ENCODE results near the gene ADM2.
A peak's percentile ranks its signal among the peaks of the same experiment; 100 is the strongest.
"Not testable (repeated sequence)": the region's sequence is repeated elsewhere in the genome, so short reads cannot be mapped to it uniquely, and the experiment has no call there.

The ADM2 gene, protein sequence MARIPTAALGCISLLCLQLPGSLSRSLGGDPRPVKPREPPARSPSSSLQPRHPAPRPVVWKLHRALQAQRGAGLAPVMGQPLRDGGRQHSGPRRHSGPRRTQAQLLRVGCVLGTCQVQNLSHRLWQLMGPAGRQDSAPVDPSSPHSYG

DNA sequence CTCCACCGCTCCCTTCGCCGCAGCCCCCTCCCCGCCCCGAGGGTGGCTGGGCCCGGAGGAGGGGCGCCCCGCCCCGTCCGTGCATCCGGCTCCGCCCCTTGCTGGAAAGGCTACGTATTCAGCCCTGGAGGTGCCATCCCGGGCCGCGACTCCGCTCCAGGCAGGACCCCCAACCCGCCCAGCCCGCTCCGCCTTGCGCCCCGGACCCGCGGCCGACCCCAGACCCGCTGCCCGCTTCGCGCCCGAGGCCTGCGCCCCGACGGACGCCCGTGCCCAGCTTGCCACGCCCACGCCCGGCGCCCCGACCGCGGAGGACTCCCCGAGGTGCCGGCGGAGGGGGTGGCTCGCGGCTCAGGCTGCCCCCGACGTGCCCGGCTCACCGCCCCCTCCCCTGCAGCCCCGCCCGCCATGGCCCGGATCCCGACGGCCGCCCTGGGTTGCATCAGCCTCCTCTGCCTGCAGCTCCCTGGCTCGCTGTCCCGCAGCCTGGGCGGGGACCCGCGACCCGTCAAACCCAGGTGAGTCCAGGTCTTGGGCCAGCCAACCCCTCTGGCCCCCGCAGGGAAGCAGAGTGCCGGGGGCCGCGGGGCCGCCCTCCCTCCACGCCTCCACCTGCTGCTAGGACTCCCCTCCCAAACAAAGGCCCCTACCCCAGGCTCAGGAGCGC, at the start of gene ADM2:
Gene ADM2 (plus strand): TSS at position 104 of the 667 bp plus-strand sequence. CDS start 305 bp downstream, at position 409.
- peaks cover 5% of the 10 kb centered on the region; the same call in 1 of the 2 replicates for H3K36me3 ChIP-seq (ENCODE audit: control insufficient read depth, insufficient read depth, low read length)
- H3K27ac ChIP-seq (ENCODE audit: low read depth, low read length) = peak within 1 kb of the TSS; percentile 77
- H3K9me3 ChIP-seq (ENCODE audit: control insufficient read depth, insufficient read depth, low read depth, low read length) = no peaks in the 10 kb centered on the region
- peaks cover 17% of the 10 kb centered on the region for H3K4me1 ChIP-seq (ENCODE audit: control insufficient read depth, insufficient read depth, low read length)
- peak within 1 kb of the TSS; percentile 80 for H3K4me3 ChIP-seq (ENCODE audit: low read depth, low read length)
- peaks cover 36% of the 10 kb centered on the region for H3K27me3 ChIP-seq (ENCODE audit: control insufficient read depth, insufficient read depth, low read length)
- peak within 1 kb of the TSS; percentile 73 for H3K9ac ChIP-seq (ENCODE audit: low read length)

DNA sequence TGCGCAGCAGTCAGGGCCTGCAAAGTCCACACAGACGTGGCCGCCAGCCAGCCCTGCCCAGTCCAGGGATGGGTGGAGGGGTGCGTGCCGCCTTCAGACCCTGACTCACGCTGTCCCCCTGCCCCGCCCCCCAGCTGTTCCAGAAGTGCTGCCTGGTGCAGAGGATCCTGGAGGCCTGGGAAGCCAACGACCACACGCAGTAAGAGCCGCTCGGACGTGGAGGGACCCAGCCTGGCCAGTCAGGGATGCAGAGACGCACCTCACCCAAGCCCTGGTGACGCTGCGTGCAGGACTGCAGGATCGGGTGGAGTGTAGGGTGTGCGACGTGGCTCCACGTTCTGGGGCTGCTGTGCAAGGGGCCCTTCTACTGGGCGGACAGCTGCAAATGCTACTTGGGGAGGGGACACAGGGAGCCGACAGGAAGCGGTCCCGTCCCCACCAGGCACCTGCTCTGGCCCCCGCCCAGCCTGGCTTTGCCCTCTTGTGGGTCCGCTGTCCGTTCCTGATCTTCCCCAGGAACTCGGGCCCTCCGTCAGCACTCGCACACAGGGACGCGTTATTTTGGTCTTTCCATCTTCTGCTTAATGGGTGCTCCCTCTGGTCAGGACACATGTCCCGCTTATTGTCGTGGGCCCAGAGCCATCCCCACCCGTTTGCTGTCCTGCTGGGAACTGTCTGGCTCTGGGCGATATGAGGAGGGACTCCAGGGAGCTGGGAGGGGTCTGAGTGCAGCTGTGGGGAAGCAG, 49.0 kb upstream of the ADM2 start:
- Histone ChIP-seq H3K4me3 (ENCODE audit: low read depth, low read length) (no peak overlapping the region), H3K36me3 (ENCODE audit: control insufficient read depth, insufficient read depth, low read length) (peaks cover 73% of the 10 kb centered on the region), H3K4me1 (ENCODE audit: control insufficient read depth, insufficient read depth, low read length) (no peaks in the 10 kb centered on the region), H3K27me3 (ENCODE audit: control insufficient read depth, insufficient read depth, low read length) (no peaks in the 10 kb centered on the region), H3K9me3 (ENCODE audit: control insufficient read depth, insufficient read depth, low read depth, low read length) (no peaks in the 10 kb centered on the region), H3K9ac (ENCODE audit: low read length) (no peak overlapping the region), H3K27ac (ENCODE audit: low read depth, low read length) (no peak overlapping the region)

DNA sequence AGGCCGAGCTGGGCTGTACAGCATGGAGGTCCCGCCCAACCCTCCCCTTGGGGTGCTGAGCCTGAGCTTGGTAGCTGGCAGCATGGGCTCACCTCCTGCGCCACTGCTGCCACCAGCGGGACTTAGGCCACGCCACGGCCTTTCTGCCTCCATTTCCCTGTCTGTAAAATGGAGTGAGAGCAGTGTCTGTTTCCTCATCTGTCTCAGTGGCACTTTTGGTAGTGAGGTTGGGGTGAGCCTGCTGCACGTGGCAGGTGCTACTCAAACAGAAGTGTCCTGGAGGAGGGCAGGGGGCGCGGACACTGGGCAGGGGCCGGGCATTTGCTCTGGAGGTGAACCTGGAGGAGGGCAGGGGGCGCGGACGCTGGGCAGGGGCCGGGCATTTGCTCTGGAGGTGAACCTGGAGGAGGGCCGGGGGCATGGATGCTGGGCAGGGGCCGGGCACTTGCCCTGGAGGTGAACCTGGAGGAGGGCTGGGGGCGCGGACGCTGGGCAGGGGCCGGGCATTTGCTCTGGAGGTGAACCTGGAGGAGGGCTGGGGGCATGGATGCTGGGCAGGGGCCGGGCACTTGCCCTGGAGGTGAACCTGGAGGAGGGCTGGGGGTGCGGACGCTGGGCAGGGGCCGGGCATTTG, 48.3 kb upstream of the ADM2 start:
- not testable (repeated sequence) for H3K9me3 ChIP-seq (ENCODE audit: control insufficient read depth, insufficient read depth, low read depth, low read length); H3K27ac ChIP-seq (ENCODE audit: low read depth, low read length); H3K4me1 ChIP-seq (ENCODE audit: control insufficient read depth, insufficient read depth, low read length); H3K4me3 ChIP-seq (ENCODE audit: low read depth, low read length); H3K9ac ChIP-seq (ENCODE audit: low read length); H3K27me3 ChIP-seq (ENCODE audit: control insufficient read depth, insufficient read depth, low read length)
- peaks cover 77% of the 10 kb centered on the region for H3K36me3 ChIP-seq (ENCODE audit: control insufficient read depth, insufficient read depth, low read length)

DNA sequence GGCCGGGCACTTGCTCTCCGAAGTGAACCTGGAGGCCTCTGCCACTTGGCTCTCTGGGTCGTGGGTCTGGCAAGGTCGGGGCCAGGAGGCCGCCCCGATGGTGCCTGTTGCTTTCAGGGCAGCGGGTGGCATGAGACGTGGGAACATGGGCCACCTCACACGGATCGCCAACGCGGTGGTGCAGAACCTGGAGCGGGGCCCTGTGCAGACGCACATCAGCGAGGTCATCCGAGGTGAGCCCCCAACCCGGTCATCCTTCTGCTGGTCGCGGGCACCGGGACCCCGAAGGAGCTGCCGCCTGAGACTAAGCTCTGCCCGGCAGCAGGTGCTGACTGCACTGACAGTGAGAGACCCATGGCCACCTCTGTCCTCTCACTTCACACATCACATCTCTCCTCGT, 46.5 kb upstream of the ADM2 start:
- no peak overlapping the region for H3K4me3 ChIP-seq (ENCODE audit: low read depth, low read length)
- H3K4me1 ChIP-seq (ENCODE audit: control insufficient read depth, insufficient read depth, low read length) = no peaks in the 10 kb centered on the region
- H3K27ac ChIP-seq (ENCODE audit: low read depth, low read length) = no peak overlapping the region
- no peaks in the 10 kb centered on the region for H3K27me3 ChIP-seq (ENCODE audit: control insufficient read depth, insufficient read depth, low read length)
- no peaks in the 10 kb centered on the region for H3K9me3 ChIP-seq (ENCODE audit: control insufficient read depth, insufficient read depth, low read depth, low read length)
- H3K9ac ChIP-seq (ENCODE audit: low read length) = no peak overlapping the region
- H3K36me3 ChIP-seq (ENCODE audit: control insufficient read depth, insufficient read depth, low read length) = peaks cover 81% of the 10 kb centered on the region

DNA sequence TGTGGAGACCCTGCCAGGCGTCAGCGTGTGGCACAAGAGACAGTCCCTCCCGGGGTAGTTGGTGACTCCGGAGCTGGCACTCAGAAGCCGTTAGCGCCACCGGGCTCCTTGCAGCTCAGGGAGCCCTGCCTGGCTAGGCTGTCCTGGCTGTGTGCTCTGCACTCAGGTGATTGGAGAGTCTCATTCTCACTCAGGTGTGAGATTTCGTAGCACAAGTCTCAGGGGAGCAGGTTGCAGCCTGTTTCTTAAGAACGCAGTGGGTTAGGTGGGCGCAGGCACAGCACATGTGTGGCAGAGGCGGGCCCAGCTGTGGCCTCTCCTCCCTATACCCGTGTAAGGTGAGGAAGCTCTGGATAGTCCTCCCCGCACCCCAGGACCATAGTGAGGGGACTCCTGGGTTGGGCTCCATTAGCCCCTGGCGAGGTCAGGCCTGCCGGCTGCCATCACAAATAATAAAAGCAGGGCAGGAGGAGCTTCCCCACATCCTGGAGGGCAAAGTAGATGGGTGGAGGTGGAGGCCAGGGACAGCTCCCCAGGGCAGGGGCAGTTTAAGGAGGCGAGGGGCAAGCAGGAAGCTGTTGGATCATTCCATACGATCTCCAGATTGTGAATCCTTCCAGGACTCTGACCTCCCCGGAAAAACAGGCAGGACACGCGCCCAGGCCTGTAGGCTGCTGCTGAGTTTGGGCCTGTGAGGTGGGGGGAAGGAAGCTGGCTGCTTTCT, 45.9 kb upstream of the ADM2 start:
- no peaks in the 10 kb centered on the region for H3K9me3 ChIP-seq (ENCODE audit: control insufficient read depth, insufficient read depth, low read depth, low read length)
- H3K27me3 ChIP-seq (ENCODE audit: control insufficient read depth, insufficient read depth, low read length) = no peaks in the 10 kb centered on the region
- no peak overlapping the region for H3K4me3 ChIP-seq (ENCODE audit: low read depth, low read length)
- no peak overlapping the region for H3K9ac ChIP-seq (ENCODE audit: low read length)
- H3K36me3 ChIP-seq (ENCODE audit: control insufficient read depth, insufficient read depth, low read length) = peaks cover 81% of the 10 kb centered on the region
- no peak overlapping the region for H3K27ac ChIP-seq (ENCODE audit: low read depth, low read length)
- no peaks in the 10 kb centered on the region for H3K4me1 ChIP-seq (ENCODE audit: control insufficient read depth, insufficient read depth, low read length)

DNA sequence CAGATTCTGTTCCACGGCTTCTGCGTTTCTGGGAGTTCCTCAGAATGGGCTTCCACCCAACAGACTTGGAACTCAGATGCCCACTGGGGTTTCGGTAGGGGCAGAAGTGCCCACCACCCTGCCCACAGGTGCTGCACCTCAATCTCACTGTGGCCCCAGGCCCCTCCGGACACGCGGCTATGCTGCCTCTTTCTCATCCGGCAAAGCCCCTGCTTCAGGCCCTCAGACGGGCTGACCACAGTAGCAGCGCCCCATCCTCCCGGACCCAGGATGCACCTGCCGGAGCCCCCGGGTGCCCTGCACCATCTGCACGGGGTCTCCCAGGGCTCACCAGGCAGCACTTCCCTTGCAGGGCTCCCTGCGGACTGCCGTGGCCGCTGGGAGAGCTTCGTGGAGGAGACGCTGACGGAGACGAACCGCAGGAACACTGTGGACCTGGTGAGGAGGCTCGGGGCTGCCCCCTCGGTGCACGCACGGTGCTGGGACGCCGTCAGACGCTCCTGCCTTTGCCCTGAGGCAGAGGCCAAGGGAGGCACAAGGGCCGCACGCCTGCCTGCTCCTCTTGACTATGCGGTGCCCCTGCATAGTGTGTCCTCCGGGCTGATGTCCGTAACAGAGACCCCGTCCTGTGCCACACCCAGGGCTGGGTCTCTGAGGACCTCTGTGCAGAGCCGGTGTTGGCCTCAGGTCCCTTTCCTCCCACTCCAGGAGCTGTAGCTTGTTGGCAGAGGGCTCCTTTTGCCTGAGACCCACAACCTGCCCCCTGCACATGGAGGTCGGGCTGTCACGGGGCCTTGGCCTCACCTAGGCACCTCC, 45.1 kb upstream of the ADM2 start:
- no peak overlapping the region for H3K27ac ChIP-seq (ENCODE audit: low read depth, low read length)
- no peaks in the 10 kb centered on the region for H3K27me3 ChIP-seq (ENCODE audit: control insufficient read depth, insufficient read depth, low read length)
- no peaks in the 10 kb centered on the region for H3K4me1 ChIP-seq (ENCODE audit: control insufficient read depth, insufficient read depth, low read length)
- H3K36me3 ChIP-seq (ENCODE audit: control insufficient read depth, insufficient read depth, low read length) = peaks cover 83% of the 10 kb centered on the region
- no peak overlapping the region for H3K9ac ChIP-seq (ENCODE audit: low read length)
- H3K4me3 ChIP-seq (ENCODE audit: low read depth, low read length) = no peak overlapping the region
- H3K9me3 ChIP-seq (ENCODE audit: control insufficient read depth, insufficient read depth, low read depth, low read length) = no peaks in the 10 kb centered on the region

DNA sequence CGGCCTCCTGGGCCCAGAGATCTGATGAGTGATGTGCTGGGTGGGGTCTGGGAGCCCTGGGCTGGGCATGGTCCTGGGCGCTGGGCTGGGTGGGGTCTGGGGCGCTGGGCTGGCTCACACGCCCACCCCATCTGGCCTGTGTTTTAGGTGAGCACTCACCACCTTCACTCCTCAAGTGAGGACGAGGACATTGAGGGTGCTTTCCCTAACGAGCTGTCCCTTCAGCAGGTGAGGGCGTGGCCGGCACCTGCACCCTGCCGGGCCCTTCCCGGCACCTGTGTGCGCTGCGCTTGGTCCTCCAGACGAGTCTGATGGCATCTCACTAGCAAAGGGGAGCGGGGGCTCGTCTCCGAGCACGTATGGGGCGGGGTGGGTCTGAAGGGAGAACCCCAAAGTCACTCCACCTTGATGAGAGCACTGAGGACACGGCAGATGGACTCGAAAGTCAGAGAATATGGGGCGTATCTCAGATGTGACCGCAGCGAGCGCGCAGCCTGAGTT, 44.5 kb upstream of the ADM2 start:
- Histone ChIP-seq H3K9me3 (ENCODE audit: control insufficient read depth, insufficient read depth, low read depth, low read length) (no peaks in the 10 kb centered on the region), H3K4me1 (ENCODE audit: control insufficient read depth, insufficient read depth, low read length) (no peaks in the 10 kb centered on the region), H3K9ac (ENCODE audit: low read length) (no peak overlapping the region), H3K27me3 (ENCODE audit: control insufficient read depth, insufficient read depth, low read length) (no peaks in the 10 kb centered on the region), H3K36me3 (ENCODE audit: control insufficient read depth, insufficient read depth, low read length) (peaks cover 82% of the 10 kb centered on the region), H3K27ac (ENCODE audit: low read depth, low read length) (no peak overlapping the region), H3K4me3 (ENCODE audit: low read depth, low read length) (no peak overlapping the region)

DNA sequence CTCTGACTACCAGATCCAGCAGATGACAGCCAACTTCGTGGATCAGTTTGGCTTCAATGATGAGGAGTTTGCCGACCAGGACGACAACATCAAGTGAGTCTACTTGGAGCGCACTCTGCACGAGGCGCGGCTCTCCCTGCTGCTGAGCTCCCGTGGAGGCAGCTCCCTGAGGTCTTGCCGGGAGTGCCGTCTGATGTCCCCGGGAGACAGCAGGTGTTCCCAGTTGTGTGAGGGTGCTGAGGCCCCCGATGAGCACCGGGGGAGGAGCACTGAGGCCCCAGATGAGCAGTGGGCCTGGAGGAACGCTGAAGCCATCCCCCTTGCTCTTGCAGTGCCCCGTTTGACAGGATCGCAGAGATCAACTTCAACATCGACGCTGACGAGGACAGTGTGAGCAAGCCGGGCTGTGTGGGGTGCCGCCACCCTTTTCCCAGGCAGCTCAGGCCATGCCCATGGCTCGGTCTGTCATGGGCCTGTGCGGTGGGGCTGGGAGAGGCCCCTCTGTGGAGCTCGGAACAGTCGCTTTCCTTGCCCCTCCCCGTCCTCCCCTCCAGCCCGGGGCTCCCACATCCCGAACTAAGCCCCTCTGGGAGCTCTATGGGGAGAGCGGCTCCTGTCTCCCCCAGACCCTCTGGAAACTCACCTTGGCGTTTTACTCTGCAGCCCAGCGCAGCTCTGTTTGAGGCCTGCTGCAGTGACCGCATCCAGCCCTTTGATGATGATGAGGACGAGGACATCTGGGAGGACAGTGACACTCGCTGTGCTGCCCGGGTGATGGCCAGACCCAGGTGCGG, 43.6 kb upstream of the ADM2 start:
- Histone ChIP-seq H3K9me3 (ENCODE audit: control insufficient read depth, insufficient read depth, low read depth, low read length) (no peaks in the 10 kb centered on the region), H3K4me1 (ENCODE audit: control insufficient read depth, insufficient read depth, low read length) (no peaks in the 10 kb centered on the region), H3K36me3 (ENCODE audit: control insufficient read depth, insufficient read depth, low read length) (peaks cover 75% of the 10 kb centered on the region), H3K27me3 (ENCODE audit: control insufficient read depth, insufficient read depth, low read length) (no peaks in the 10 kb centered on the region), H3K4me3 (ENCODE audit: low read depth, low read length) (no peak overlapping the region), H3K9ac (ENCODE audit: low read length) (no peak overlapping the region), H3K27ac (ENCODE audit: low read depth, low read length) (no peak overlapping the region)

DNA sequence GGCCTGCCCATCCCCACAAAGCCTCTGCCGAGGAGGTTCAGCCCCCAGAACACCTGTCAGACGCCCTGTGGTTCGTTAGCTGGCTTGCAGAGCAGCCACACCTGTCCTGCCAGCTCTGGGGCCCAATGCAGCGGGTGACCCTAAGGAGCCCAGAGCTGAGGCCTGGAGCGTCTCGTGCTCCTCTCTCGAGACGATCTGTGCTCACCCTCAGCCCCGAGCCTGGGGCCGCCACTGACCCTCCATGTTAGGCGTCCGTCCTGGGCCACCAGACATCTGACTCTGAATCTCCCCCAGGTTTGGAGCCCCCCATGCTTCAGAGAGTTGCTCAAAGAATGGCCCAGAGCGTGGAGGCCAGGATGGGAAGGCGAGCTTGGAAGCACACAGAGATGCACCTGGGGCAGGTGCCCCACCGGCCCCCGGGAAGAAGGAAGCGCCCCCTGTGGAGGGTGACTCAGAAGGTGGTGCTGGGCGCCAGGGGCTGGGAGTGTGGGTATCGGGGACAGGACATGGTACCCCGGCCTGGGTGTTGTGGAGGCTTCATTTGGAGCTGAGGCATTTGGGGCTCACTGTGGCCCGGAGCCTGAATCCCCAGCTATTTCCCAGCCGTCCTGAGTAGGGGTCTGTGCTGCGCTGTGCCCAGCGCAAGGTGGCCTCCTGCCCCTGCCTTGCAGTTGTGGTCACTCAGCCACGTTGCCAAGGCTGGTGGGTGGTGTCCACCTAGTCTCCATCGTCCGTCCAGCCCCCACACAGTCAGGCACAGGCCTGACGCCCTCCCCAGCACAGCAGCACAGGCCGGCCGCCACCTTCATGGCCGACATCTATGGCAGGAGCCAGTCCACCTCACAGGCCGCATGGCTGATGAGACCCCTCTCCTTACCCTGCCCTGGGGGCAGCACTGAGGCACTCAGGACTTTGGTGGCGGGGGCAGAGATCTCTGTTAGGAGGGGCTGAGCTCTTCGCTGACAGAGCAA, 42.8 kb upstream of the ADM2 start:
- Histone ChIP-seq H3K27me3 (ENCODE audit: control insufficient read depth, insufficient read depth, low read length) (no peaks in the 10 kb centered on the region), H3K9me3 (ENCODE audit: control insufficient read depth, insufficient read depth, low read depth, low read length) (no peaks in the 10 kb centered on the region), H3K36me3 (ENCODE audit: control insufficient read depth, insufficient read depth, low read length) (peaks cover 72% of the 10 kb centered on the region), H3K4me3 (ENCODE audit: low read depth, low read length) (no peak overlapping the region), H3K4me1 (ENCODE audit: control insufficient read depth, insufficient read depth, low read length) (no peaks in the 10 kb centered on the region), H3K27ac (ENCODE audit: low read depth, low read length) (no peak overlapping the region), H3K9ac (ENCODE audit: low read length) (no peak overlapping the region)
